GM10266 (cell line): ENCODE data around the gene KLHL2.
"Not testable (repeated sequence)": the region's sequence is repeated elsewhere in the genome, so short reads cannot be mapped to it uniquely, and the experiment has no call there.

Experiments used
- DNase-seq: peaks from one replicate; pipeline ENCODE4 v3.0.0; 2012; ENCODE audit errors: extremely low spot score
- CTCF ChIP-seq: IDR thresholded peaks from 2 replicates; pipeline ENCODE4 v1.5.1; 2012; ENCODE audit warnings: mild to moderate bottlenecking, low read depth; ENCODE audit not compliant: control insufficient read depth, insufficient read depth; ENCODE audit errors: missing control alignments

Gene KLHL2

GRCh38 chr4:165177725-165178666 lies 29.4 kb upstream of the KLHL2 start:
- peak; percentile 16 for DNase-seq

GRCh38 chr4:165184220-165184619 lies 23.1 kb upstream of the KLHL2 start:
- TF ChIP-seq CTCF, result no peak
- DNase-seq, result no peak

More at GRCh38 chr4:165177725-165178666, 29.4 kb upstream of the KLHL2 start:
- no peak for TF ChIP-seq CTCF

- DNase-seq, result not testable (repeated sequence)
Observed at GRCh38 chr4:165184998-165185397, 22.4 kb upstream of the KLHL2 start.

- DNase-seq, result no peak
- TF ChIP-seq CTCF, result no peak
Observed at GRCh38 chr4:165185448-165185847, 21.9 kb upstream of the KLHL2 start.

GRCh38 chr4:165190591-165191347 lies 16.6 kb upstream of the KLHL2 start:
- TF ChIP-seq CTCF, result no peak
- no peak for DNase-seq

GRCh38 chr4:165191348-165191656 lies 16.1 kb upstream of the KLHL2 start:
- no peak for DNase-seq
- no peak for TF ChIP-seq CTCF

GRCh38 chr4:165191814-165192499 lies 15.4 kb upstream of the KLHL2 start:
- TF ChIP-seq CTCF, result no peak
- no peak for DNase-seq
